ENCODE data around the gene SLC39A10. TPM values are rescaled to one million over a fixed set of nuclear protein-coding genes. Genes with fewer than 3 reads are reported as not detected.
A peak's percentile ranks its signal among the peaks of the same experiment; 100 is the strongest.

Gene SLC39A10
- total RNA-seq, 1 experiment from 2014 or later: 167 TPM

- TF ChIP-seq MLX (CRISPR knock-in tag; IDR thresholded peaks at IDR 0.05) (no peak), AR (CRISPR knock-in tag; IDR thresholded peaks at IDR 0.05) (no peak), ZNF263 (CRISPR knock-in tag; IDR thresholded peaks at IDR 0.05; ENCODE audit: low read depth) (no peak), FOXK1 (CRISPR knock-in tag; IDR thresholded peaks at IDR 0.05) (no peak)
These were observed 43.5 kb downstream of the SLC39A10 start (continued) for GRCh38 chr2:195700480-195700879.

GRCh38 chr2:195706161-195706900 lies 49.3 kb downstream of the SLC39A10 start:
- no peak overlapping the region for H3K4me3 Mint-ChIP-seq
- peaks cover 14% of the 10 kb centered on the region for H3K36me3 Mint-ChIP-seq
- H3K9me3 Mint-ChIP-seq: peaks cover 2% of the 10 kb centered on the region
- H3K27ac Mint-ChIP-seq: peak overlapping the region; percentile 41; the same call in 1 of the 2 replicates
- TF ChIP-seq NFYB (CRISPR knock-in tag; conservative IDR thresholded peaks at IDR 0.05; ENCODE audit: low read depth) (no peak), ZMAT4 (CRISPR knock-in tag; IDR thresholded peaks at IDR 0.05) (no peak), ZSCAN18 (CRISPR knock-in tag; IDR thresholded peaks at IDR 0.05) (no peak), E2F5 (CRISPR knock-in tag; IDR thresholded peaks at IDR 0.05) (no peak), ZNF425 (CRISPR knock-in tag; conservative IDR thresholded peaks at IDR 0.05) (no peak), ATF6 (CRISPR knock-in tag; IDR thresholded peaks at IDR 0.05) (no peak), ZNF423 (CRISPR knock-in tag; IDR thresholded peaks at IDR 0.05) (no peak), MLX (CRISPR knock-in tag; IDR thresholded peaks at IDR 0.05) (no peak), FOXP1 (CRISPR knock-in tag; IDR thresholded peaks at IDR 0.05; ENCODE audit: borderline replicate concordance) (no peak), FOXP4 (CRISPR knock-in tag; IDR thresholded peaks at IDR 0.05) (no peak), PREB (CRISPR knock-in tag; IDR thresholded peaks at IDR 0.05; ENCODE audit: borderline replicate concordance) (no peak), USF2 (CRISPR knock-in tag; IDR thresholded peaks at IDR 0.05) (no peak)
- ATAC-seq (peak; percentile 77), DNase-seq (ENCODE audit: low spot score) (no peak)
- H3K4me1 Mint-ChIP-seq: peaks cover 16% of the 10 kb centered on the region; the same call in 1 of the 2 replicates
- ChIA-PET CTCF (no interaction called here), POLR2A (interaction anchor here (1.0 kb wide), 1 partner anchor 50 kb away, joined by 3 read pairs; the partner anchor contains the start of gene SLC39A10)
- H3K27me3 Mint-ChIP-seq (ENCODE audit: low read depth): no peaks in the 10 kb centered on the region
